ENCODE measurements around the gene TRIP11. TPM values are rescaled to one million over a fixed set of nuclear protein-coding genes. Genes with fewer than 3 reads are reported as not detected.

Gene TRIP11
- total RNA-seq, 2 donors from 2014 or later: 51.2 to 53.2 TPM

- intact Hi-C loops (cut with DNase I): no loop called here
- DNase-seq (ENCODE audit: low spot score): no peak
Observed at GRCh38 chr14:92014040-92014439, 25.8 kb downstream of the TRIP11 start.

GRCh38 chr14:92012121-92012748, 27.6 kb downstream of the TRIP11 start:
- intact Hi-C loops (cut with DNase I): no loop called here
- no peak for DNase-seq (ENCODE audit: low spot score)

- no peak for DNase-seq (ENCODE audit: low spot score)
- intact Hi-C loops (cut with DNase I): no loop called here
Observed at GRCh38 chr14:92010644-92011043, 29.2 kb downstream of the TRIP11 start.

GRCh38 chr14:92009604-92010003, 30.3 kb downstream of the TRIP11 start:
- intact Hi-C loops (cut with DNase I): no loop called here
- DNase-seq (ENCODE audit: low spot score): no peak

GRCh38 chr14:92005019-92005418, 34.8 kb downstream of the TRIP11 start:
- no peak for DNase-seq (ENCODE audit: low spot score)
- intact Hi-C loops (cut with DNase I): no loop called here

- intact Hi-C loops (cut with DNase I): no loop called here
Observed at GRCh38 chr14:92004062-92004461, 35.8 kb downstream of the TRIP11 start.

GRCh38 chr14:91998667-91999570, 40.9 kb downstream of the TRIP11 start:
- DNase-seq (ENCODE audit: low spot score): no peak
- intact Hi-C loops (cut with DNase I): no loop called here

More at GRCh38 chr14:92004062-92004461, 35.8 kb downstream of the TRIP11 start:
- no peak for DNase-seq (ENCODE audit: low spot score)

- DNase-seq (ENCODE audit: low spot score): no peak
- intact Hi-C loops (cut with DNase I): no loop called here
Observed at GRCh38 chr14:91997492-91997891, 42.4 kb downstream of the TRIP11 start.

GRCh38 chr14:91996948-91997371, 42.9 kb downstream of the TRIP11 start:
- no peak for DNase-seq (ENCODE audit: low spot score)

GRCh38 chr14:91987192-91987591, 52.7 kb downstream of the TRIP11 start:
- intact Hi-C loops (cut with DNase I): loop anchor here in 1 of 2 donors (5.0 kb wide), 1 partner anchor 1325 kb away; no protein-coding TSS in a partner anchor
- no peak for DNase-seq (ENCODE audit: low spot score)

More at GRCh38 chr14:91996948-91997371, 42.9 kb downstream of the TRIP11 start:
- intact Hi-C loops (cut with DNase I): no loop called here

- intact Hi-C loops (cut with DNase I): loop anchor here in 1 of 2 donors (5.0 kb wide), 1 partner anchor 1323 kb away; no protein-coding TSS in a partner anchor
- no peak for DNase-seq (ENCODE audit: low spot score)
Observed at GRCh38 chr14:91985521-91986255, 54.2 kb downstream of the TRIP11 start.

GRCh38 chr14:91985008-91985407, 54.9 kb downstream of the TRIP11 start:
- intact Hi-C loops (cut with DNase I): loop anchor here in 1 of 2 donors (5.0 kb wide), 1 partner anchor 1323 kb away; no protein-coding TSS in a partner anchor
- no peak for DNase-seq (ENCODE audit: low spot score)

GRCh38 chr14:91983588-91983987, 56.3 kb downstream of the TRIP11 start:
- no peak for DNase-seq (ENCODE audit: low spot score)
- intact Hi-C loops (cut with DNase I): no loop called here

GRCh38 chr14:91980157-91980556, 59.7 kb downstream of the TRIP11 start:
- DNase-seq (ENCODE audit: low spot score): no peak
- intact Hi-C loops (cut with DNase I): no loop called here

GRCh38 chr14:91977884-91978283, 62.0 kb downstream of the TRIP11 start:
- intact Hi-C loops (cut with DNase I): no loop called here
- DNase-seq (ENCODE audit: low spot score): no peak

GRCh38 chr14:91975763-91976162, 64.1 kb downstream of the TRIP11 start:
- intact Hi-C loops (cut with DNase I): no loop called here
- no peak for DNase-seq (ENCODE audit: low spot score)

GRCh38 chr14:91971188-91971778, 68.6 kb downstream of the TRIP11 start:
- no peak for DNase-seq (ENCODE audit: low spot score)
- intact Hi-C loops (cut with DNase I): no loop called here

GRCh38 chr14:91968280-91968679, 71.6 kb downstream of the TRIP11 start:
- intact Hi-C loops (cut with DNase I): no loop called here
- DNase-seq (ENCODE audit: low spot score): no peak

GRCh38 chr14:91964724-91965123, 75.1 kb downstream of the TRIP11 start:
- DNase-seq (ENCODE audit: low spot score): no peak
- intact Hi-C loops (cut with DNase I): no loop called here
